ENCODE measurements around the gene ADD1.
"Not testable (repeated sequence)": the region's sequence is repeated elsewhere in the genome, so short reads cannot be mapped to it uniquely, and the experiment has no call there.

Gene ADD1

DNA sequence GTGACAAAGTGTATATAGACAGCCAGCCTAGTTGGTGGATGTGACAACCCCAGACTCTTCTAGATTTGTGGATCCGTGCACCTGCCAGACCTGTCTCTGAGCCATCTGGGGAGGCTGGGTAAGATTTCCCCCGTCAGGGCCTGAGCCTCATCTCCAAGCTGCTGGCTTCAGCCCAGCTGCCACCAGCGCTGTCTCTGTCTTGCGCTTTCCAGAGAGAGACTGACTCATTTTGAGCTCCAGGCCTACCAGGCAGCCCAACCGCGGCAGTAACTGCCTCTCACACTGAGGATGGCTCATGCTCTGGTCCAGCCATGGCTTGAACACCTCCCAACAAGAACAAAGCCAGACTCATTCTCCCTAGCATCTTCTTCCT, 93.1 kb downstream of the ADD1 start:
- peak; percentile 72 for DNase-seq

DNA sequence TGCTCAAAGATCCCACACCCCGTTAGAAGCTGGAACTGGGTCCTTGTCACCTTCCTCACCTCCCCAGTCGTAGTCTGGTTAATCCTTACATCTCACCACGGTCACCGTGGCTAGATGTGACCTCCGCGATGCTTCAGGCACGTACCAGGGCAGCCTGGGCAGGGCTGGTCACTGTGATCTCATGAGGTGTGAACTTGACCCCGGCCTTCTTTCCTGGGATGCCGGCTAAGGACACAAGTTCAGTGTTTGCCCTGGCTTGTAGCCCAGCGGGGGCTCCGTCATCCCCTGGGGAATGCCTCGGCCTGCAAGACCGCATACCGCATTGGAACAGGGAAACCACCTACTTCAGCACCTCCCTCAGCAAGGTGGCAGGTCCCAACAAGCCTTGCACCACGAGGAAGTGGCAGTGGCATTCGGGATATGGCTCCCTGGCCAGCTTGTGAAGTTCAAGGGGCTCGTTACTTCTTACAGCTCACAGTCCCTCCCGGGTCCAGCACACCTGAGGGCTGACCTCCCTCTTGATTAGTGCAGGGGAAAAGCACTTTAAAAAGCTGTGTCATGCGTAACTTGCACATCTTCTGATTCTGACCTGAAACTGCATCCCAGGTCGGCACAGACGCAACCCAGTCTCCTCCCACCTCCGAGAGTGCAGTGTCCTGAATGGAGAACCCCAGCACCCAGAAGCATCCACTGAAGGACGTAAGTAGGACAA, 93.7 kb downstream of the ADD1 start:
- peak; percentile 20 for DNase-seq

DNA sequence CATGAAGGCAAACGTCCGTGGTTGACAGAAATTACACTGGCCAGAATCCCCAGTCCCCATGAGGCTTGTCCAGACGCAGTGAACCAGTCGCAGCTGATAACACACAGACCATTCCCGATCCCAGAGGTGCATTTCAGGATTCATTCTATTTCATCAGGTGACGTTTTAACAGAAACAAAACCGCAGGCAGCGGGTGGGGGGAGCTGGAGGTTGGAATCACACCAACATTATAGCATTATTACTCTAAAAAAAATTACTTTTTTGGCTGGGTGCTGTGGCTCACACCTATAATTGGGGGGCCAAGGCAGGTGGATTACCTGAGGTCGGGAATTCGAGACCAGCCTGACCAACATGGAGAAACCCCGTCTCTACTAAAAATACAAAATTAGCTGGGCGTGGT, 94.3 kb downstream of the ADD1 start:
- DNase-seq, result no peak

- not testable (repeated sequence) for DNase-seq
Measured at GRCh38 chr4:2938411-2938810, 94.8 kb downstream of the ADD1 start.

DNA sequence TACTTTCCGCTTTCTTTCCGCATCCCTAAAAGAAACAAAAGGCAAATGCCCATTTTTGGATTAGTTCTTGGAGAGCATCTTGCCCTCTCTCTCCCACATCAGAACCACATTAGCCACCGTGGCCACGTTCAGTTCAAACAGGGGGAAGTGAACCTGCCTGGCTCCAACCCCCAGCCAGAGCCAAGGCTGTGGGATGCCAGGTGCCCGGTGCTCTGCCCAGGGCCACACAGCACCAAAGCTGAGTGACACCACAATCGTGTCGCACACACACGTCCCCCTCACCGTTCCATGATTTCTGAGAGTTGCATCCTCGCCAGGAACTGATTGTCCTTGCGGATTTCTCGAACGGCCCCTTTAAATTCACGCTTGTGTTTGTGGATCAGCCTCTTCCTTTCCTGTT, 95.3 kb downstream of the ADD1 start:
- DNase-seq, result no peak

DNA sequence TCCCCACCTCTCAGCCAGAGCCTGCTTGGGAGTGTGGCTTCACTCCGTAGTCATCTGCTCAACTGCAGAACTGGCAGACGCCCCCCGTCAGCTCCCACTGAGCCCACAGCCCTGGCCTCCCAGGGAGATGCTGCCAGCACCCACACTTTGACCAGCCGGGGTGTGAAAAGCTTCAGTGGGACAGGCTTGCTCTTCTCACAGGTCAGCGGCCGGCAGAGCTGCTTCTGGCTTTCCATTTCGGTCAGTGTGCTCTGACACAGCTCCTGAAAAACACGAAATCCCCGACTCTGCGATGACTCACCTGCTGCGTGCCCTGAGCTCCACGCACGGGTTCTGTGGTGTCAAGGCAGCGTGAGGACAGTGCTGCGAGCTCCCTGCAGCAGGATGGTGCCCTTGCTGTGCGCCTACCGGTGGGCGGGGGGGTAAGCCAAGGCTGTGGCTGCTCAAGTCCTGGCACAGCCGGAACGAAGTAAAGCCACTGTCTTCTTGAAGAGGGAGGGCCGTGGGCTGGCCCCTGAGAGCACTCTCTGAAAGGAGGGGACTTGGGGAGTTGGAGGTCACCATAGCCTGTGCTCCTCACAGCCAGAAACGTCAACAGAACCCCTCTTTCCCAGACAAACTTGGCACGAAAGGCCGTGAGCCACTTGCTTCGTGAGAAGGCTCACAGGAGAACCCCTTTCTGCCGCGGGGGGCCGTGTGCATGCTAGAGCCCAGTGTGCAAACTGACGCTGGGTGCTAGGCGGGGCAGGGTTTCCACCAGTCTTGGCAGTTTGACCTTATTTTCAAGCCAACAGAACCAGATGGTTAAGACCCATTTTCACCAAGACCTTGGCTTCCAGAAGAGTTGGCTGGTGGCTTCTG, 96.0 kb downstream of the ADD1 start:
- no peak for DNase-seq

- no peak for DNase-seq
Measured at GRCh38 chr4:2940267-2941137, 96.9 kb downstream of the ADD1 start.

- no peak for DNase-seq
Measured at GRCh38 chr4:2941138-2942036, 97.7 kb downstream of the ADD1 start.

DNA sequence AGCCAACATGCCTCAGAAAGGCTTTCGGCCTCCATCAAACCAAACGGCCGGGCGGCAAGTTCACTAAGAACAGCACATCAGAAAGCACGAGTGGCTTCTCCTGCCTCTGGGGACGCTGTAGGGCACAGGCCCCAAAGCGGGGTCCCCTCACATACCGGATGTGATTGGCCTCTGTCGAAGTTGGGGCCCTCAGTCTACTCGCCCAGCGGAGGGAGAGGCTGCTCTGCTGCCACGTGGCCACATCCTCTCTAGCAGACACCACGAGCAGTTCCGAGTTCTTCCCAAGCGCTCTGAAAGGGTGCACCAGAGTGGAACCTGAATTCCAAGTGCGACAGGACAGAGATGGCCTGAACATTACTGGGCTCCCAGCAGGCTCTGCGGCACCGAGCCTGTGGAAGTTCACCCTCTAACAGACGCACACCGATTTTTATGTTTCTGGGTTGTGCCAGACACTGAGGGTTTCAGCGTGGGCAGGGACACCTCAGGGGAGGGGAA, 98.4 kb downstream of the ADD1 start:
- DNase-seq, result peak; percentile 13

DNA sequence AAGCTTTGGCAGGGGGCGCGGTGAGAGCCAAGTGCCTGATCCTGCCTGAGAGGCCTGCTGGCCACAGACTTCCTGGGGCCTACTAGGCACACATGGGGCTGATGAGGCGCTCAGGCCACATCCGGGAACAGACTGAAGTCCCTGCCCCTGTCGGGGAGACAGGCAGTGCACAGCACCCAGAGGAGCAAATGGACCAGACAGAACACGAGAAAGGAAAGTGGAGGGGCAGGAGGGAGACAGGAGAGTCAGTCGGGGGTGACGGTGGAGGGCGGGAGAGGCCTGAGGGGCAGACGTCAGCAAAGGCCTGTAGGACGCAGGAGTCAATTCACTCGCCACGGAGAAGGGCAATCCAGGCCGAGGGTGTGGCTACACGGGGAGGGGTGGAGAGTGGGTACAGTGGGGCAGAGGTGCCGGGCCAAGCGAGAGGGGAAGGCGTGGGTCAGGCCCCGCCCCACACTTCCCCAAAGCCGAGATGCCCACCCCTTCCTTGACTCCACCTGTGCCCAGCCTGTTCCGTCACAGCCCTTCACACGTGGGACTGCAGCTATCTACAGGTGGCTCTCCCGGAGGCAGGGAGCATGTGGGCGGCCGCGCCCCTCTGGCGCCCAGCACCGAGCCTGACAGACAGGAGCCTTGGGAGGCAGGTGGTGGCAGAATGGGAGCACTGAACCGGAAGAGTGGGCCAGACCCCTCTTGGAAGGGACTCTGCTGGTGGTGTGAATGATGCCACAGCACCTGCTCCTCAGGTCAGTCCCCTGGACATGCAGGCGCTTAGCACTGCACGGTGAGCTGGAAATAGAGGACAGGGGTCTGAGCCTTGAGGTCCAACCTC, 99.1 kb downstream of the ADD1 start:
- peak; percentile 27 for DNase-seq

- no peak for DNase-seq
Measured at GRCh38 chr4:2943364-2944090, 99.9 kb downstream of the ADD1 start.

DNA sequence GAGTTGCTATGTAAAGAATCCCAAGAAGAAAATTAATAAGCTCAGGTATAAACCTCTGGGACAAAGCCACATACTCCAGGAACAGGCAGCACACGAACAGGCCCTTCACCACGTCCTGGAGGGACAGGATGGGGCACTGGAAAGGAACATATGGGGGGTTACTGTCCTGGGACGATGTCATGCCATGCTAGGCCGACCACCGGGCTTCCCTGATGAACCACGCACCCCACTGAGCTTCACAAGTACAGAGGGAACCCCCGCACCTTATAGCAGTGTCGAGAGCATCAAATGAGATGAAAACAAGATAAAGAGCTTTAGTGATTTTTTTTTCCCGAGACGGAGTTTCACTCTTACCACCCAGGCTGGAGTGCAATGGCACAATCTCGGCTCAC, 100.4 kb downstream of the ADD1 start:
- no peak for DNase-seq

- DNase-seq, result no peak
Measured at GRCh38 chr4:2944586-2945526, 101.2 kb downstream of the ADD1 start.

- not testable (repeated sequence) for DNase-seq
Measured at GRCh38 chr4:2945619-2946604, 102.3 kb downstream of the ADD1 start.

DNA sequence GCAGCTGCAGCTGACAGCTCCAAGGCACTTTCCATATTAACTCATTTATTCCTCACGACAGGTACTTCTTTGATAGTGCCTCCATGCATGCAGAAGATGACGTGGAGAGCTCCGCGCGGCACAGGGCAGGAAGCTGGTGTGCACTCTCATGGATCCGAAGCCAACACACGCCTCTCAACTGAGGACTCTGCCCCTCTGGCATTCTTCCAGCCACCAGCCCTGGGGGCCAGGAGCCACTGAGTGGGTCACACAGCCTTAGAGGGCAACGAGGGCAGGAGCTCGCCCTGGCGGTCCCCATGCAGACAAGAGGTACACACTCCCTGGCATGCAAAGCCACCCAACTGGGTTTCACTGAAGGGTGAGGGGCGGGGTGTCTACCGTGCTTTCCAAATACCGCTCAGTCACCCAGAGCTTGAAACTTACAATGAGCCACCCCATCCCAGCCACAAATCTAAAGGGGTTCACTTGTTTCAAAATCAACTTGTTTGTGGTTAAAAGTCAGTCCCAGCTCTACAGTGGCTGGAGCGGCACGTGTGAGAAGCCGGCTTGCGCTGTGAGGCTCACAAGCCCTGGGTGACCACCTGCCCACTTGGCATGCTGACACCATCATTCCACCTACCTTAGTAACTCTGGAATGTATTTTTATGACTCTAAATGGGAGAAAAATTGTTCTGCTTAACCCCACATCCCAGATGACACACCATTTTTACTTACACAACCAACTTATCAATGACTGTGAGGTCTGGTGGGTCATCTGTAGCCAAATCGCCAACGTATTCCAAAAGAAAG, 103.4 kb downstream of the ADD1 start:
- no peak for DNase-seq

DNA sequence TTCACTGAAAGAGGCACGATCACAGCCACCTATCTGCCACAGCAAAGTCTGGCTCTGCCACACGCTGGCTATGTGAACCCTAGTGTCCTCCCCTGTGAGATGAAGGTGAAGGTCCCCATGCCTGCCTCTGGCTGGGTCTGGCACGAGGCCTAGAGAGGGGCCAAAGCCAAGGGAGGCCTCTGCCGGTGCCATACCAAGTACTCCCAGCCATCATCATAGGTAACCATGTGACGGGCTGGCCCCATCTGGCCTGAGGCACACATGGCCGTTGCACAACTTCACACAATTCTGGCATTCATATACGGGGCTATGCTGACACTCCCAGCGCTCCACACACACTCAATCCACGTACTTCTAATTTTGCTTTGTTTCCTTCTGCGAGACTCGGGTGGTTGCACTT, 104.3 kb downstream of the ADD1 start:
- DNase-seq, result no peak
